ENCODE results near the gene EXT2. TPM values are rescaled to one million over a fixed set of nuclear protein-coding genes. Genes with fewer than 3 reads are reported as not detected.

The EXT2 gene
- polyA plus RNA-seq, 1 experiment = 171 TPM

DNA sequence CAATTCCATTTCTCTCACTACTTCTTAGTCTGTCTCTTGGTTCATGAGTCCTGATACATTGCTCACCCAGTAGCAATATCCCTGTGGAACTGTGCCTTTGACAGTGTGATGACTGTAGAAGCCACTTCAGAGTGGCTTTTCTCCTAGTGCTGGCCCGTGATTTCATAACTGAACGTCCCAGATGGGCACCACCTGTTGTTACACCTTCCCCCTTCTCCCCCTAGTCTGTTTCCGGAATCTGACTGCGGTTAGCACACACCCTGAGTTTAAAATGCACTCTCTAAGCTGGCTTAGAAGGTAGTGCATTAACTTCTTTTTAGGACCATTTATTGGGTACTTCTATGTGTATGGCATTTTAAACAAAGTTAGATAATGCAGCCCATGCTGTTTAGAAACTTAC, 131.5 kb downstream of the EXT2 start:
- Histone ChIP-seq H3K27me3 (ENCODE audit: control insufficient read depth, insufficient read depth, low read length) (no peaks in the 10 kb centered on the region), H3K36me3 (ENCODE audit: control insufficient read depth, insufficient read depth, low read length) (no peaks in the 10 kb centered on the region), H3K4me3 (ENCODE audit: low read depth, low read length) (no peak overlapping the region)
- no peak for DNase-seq (ENCODE audit: low read depth)
- ChIA-PET CTCF (interaction anchor here (1.6 kb wide), 1 partner anchor 23 kb away, joined by 3 read pairs; no protein-coding TSS in a partner anchor), POLR2A (interaction anchor here (0.5 to 0.6 kb wide), 2 partner anchors 19 to 49 kb away, joined by 4 to 5 read pairs; no protein-coding TSS in a partner anchor)
- TF ChIP-seq, protein P1, sequence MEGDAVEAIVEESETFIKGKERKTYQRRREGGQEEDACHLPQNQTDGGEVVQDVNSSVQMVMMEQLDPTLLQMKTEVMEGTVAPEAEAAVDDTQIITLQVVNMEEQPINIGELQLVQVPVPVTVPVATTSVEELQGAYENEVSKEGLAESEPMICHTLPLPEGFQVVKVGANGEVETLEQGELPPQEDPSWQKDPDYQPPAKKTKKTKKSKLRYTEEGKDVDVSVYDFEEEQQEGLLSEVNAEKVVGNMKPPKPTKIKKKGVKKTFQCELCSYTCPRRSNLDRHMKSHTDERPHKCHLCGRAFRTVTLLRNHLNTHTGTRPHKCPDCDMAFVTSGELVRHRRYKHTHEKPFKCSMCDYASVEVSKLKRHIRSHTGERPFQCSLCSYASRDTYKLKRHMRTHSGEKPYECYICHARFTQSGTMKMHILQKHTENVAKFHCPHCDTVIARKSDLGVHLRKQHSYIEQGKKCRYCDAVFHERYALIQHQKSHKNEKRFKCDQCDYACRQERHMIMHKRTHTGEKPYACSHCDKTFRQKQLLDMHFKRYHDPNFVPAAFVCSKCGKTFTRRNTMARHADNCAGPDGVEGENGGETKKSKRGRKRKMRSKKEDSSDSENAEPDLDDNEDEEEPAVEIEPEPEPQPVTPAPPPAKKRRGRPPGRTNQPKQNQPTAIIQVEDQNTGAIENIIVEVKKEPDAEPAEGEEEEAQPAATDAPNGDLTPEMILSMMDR (IDR thresholded peaks at IDR 0.05; ENCODE audit: insufficient read depth, low read depth, low read length) = no peak

DNA sequence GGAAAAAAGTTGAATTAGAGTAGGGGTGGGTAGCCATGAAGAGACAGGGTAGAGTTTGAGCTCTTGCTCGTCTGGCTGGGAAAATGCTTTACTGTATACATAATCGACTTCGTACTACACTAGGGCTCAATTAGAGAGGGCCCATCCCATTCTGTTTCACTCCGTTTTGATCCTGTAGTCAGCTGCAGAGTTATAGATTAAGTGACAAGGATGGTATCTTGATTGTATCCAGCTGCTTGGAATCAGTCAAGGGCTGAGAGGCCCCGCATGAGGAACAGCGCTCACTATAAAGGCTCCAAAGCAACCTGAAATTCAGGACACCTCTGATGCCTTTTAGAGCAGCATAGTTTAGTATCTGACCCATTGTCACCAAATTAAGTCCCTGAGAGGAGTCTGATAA, 132.9 kb downstream of the EXT2 start:
- Histone ChIP-seq H3K27me3 (ENCODE audit: control insufficient read depth, insufficient read depth, low read length) (no peaks in the 10 kb centered on the region), H3K36me3 (ENCODE audit: control insufficient read depth, insufficient read depth, low read length) (no peaks in the 10 kb centered on the region), H3K4me3 (ENCODE audit: low read depth, low read length) (no peak overlapping the region)
- ChIA-PET POLR2A (no interaction called here), CTCF (no interaction called here)
- TF ChIP-seq, protein P1 (IDR thresholded peaks at IDR 0.05; ENCODE audit: insufficient read depth, low read depth, low read length) = no peak
- no peak for DNase-seq (ENCODE audit: low read depth)

DNA sequence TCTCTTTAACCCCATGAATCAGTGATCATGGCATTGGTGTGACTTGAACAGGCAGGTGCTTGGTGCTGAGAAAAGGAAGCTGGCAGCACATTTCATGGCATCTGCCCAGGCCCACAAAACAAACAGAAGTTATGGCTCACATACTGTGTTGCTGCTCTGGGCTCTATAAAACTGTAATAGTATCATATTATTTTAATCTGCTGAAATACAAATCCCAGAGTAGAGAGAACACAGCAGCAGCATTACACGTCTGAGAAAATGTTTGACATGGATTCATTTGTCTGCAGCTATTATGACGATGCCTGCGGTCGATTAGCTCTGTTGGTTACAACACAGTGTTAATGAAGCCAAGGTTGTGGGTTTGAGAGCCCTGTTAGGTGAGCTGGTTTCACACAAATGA, 133.6 kb downstream of the EXT2 start:
- TF ChIP-seq, protein P1 (IDR thresholded peaks at IDR 0.05; ENCODE audit: insufficient read depth, low read depth, low read length) = no peak
- H3K4me3 ChIP-seq (ENCODE audit: low read depth, low read length) = no peak overlapping the region
- H3K27me3 ChIP-seq (ENCODE audit: control insufficient read depth, insufficient read depth, low read length) = no peaks in the 10 kb centered on the region
- ChIA-PET CTCF (interaction anchor here (0.6 kb wide), 1 partner anchor 309 kb away, joined by 3 read pairs; no protein-coding TSS in a partner anchor), POLR2A (no interaction called here)
- no peaks in the 10 kb centered on the region for H3K36me3 ChIP-seq (ENCODE audit: control insufficient read depth, insufficient read depth, low read length)
- DNase-seq (ENCODE audit: low read depth) = no peak

DNA sequence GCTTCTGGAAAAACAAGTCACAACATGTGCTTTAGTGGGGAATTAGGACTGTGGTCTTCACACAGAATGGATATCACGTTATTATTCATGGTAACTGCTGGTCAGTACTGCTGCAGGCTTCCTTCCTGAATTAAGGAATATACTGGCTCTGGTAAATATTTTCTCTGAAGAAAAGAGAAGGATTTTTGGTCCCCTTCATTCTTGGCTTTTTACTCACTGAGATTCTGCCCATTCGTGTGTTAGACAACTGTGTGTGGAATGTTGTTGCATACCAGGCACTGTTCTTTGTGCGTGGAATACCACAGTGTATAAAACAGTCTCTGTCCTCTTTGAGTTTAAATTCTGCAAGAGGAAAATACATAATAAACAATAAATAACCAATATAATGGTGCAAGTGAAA, 134.1 kb downstream of the EXT2 start:
- Histone ChIP-seq H3K27me3 (ENCODE audit: control insufficient read depth, insufficient read depth, low read length) (no peaks in the 10 kb centered on the region), H3K4me3 (ENCODE audit: low read depth, low read length) (no peak overlapping the region), H3K36me3 (ENCODE audit: control insufficient read depth, insufficient read depth, low read length) (no peaks in the 10 kb centered on the region)
- DNase-seq (ENCODE audit: low read depth) = no peak
- CTCF ChIA-PET = no interaction called here
- POLR2A ChIA-PET = no interaction called here
- TF ChIP-seq, protein P1 (IDR thresholded peaks at IDR 0.05; ENCODE audit: insufficient read depth, low read depth, low read length) = no peak

DNA sequence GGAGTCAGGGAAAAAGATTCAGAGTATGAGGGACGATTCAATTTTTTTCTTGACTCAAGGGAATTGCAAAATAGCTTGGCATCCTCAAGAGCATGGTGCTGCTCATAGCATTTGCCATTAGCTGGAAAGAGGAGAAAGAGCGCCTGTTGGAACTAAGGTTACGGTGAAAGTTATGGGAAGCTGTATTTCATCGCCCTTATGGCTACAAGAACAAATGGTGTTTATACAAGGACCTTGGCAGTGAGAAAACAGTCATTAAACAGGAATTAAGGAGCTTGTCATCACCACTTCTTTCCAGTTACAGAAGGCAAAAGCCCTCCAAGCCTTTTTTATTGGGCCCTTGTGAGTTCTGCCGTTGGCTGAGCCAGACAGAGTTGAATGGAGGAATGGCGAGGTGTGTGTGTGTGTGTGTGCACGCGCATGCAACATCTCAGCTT, 140.3 kb downstream of the EXT2 start:
- TF ChIP-seq, protein P1 (IDR thresholded peaks at IDR 0.05; ENCODE audit: insufficient read depth, low read depth, low read length) = no peak
- Histone ChIP-seq H3K27me3 (ENCODE audit: control insufficient read depth, insufficient read depth, low read length) (no peaks in the 10 kb centered on the region), H3K4me3 (ENCODE audit: low read depth, low read length) (no peak overlapping the region), H3K36me3 (ENCODE audit: control insufficient read depth, insufficient read depth, low read length) (no peaks in the 10 kb centered on the region)
- no peak for DNase-seq (ENCODE audit: low read depth)
- ChIA-PET POLR2A (interaction anchor here (0.6 kb wide), 1 partner anchor 11 kb away, joined by 4 read pairs; no protein-coding TSS in a partner anchor), CTCF (interaction anchor here (0.7 to 1.9 kb wide), 3 partner anchors 22 to 57 kb away, joined by 3 to 5 read pairs (median 4); no protein-coding TSS in a partner anchor)

All from BJ (cell line).